Measurements from ENCODE around the gene ZNF567.
"Not testable (repeated sequence)": the region's sequence is repeated elsewhere in the genome, so short reads cannot be mapped to it uniquely, and the experiment has no call there.

ZNF567 gene

DNA sequence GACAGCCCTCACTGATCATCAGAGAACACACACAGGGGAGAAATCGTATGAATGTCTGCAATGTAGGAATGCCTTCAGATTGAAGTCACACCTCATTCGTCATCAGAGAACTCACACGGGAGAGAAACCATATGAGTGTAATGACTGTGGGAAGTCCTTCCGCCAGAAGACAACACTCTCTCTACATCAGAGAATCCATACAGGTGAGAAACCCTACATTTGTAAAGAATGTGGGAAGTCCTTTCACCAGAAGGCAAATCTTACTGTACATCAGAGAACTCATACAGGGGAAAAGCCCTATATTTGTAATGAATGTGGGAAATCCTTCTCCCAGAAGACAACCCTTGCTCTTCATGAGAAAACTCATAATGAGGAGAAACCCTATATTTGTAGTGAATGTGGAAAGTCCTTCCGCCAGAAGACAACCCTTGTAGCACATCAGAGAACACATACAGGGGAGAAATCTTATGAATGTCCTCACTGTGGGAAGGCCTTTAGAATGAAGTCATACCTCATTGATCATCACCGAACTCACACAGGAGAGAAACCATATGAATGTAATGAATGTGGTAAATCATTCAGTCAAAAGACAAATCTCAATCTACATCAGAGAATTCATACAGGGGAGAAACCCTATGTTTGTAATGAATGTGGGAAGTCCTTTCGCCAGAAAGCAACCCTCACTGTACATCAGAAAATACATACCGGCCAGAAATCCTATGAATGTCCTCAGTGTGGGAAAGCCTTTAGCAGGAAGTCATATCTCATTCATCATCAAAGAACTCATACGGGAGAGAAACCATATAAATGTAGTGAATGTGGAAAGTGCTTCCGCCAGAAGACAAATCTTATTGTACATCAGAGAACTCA is 32.5 kb downstream of the ZNF567 start:
- Mint-ChIP-seq H3K27ac (no peak overlapping the region), H3K4me3 (no peak overlapping the region), H3K36me3 (peaks cover 58% of the 10 kb centered on the region), H3K4me1 (no peaks in the 10 kb centered on the region), H3K27me3 (no peaks in the 10 kb centered on the region), H3K9me3 (peaks cover 16% of the 10 kb centered on the region)
- ATAC-seq (ENCODE audit: low read depth) = no peak
- DNase-seq (ENCODE audit: low spot score in 2 of 2) = no peak

DNA sequence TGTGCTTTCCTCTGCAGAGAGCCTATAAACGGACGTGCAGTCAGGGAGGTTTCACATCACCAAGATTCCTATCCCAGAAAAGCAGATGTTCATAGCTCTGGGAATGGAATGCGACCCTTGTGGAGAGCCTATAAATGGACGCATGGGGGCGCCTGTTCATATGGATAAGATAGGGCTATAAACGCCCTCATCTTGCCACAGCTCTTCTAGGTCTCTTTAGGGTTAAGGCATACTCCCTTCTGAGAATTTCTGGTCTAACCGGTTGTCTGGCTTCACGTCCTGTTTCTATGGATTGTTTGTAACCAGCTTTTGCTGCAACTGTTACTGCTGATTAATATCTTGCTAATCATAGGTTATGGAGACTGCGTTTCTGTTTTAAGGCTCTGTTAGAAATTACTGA is 48.8 kb downstream of the ZNF567 start:
- H3K27me3 Mint-ChIP-seq; H3K4me3 Mint-ChIP-seq; H3K27ac Mint-ChIP-seq; H3K4me1 Mint-ChIP-seq; ATAC-seq (ENCODE audit: low read depth); DNase-seq (ENCODE audit: low spot score in 2 of 2): not testable (repeated sequence)
- Mint-ChIP-seq H3K9me3 (peaks cover 42% of the 10 kb centered on the region), H3K36me3 (peaks cover 60% of the 10 kb centered on the region)

DNA sequence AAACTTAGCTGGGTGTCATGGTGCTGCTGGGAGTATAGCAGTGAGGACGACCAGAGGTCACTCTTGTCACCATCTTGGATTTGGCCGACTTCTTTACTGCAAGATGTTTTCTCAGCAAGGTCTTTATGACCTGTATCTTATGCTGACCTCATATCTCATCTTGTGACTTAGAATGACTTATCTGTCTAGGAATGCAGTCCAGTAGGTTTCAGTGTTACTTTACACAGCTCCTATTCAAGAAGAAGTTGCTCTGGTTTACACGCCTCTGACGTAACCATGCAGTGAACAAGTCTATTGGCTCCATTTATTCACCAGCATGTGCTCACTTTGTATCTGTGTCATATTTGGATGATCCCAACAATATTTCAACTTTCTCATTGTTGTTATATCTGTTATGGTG is 58.5 kb downstream of the ZNF567 start:
- H3K27ac Mint-ChIP-seq = no peak overlapping the region
- peaks cover 55% of the 10 kb centered on the region for H3K36me3 Mint-ChIP-seq
- peaks cover 11% of the 10 kb centered on the region for H3K9me3 Mint-ChIP-seq
- H3K4me3 Mint-ChIP-seq = no peak overlapping the region
- DNase-seq (ENCODE audit: low spot score in 2 of 2) (no peak), ATAC-seq (ENCODE audit: low read depth) (no peak)
- no peaks in the 10 kb centered on the region for H3K4me1 Mint-ChIP-seq
- H3K27me3 Mint-ChIP-seq = no peaks in the 10 kb centered on the region

DNA sequence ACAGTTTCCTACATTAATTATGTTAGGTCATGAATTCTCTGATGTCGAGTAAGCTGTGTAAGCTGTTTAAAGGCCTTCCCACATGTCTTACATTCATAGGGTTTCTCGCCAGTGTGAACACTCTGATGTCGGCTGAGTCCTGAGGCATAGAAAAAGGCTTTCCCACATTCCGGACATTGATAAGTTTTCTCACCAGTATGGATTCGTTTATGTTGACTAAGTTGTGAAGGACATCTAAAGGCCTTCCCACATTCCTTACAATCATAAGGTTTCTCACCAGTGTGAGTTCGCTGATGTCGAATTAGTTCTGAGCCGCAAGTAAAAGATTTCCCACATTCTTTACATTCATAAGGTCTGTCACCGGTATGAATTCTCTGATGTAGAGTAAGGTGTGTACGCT is 60.3 kb downstream of the ZNF567 start:
- no peak overlapping the region for H3K27ac Mint-ChIP-seq
- H3K27me3 Mint-ChIP-seq = no peaks in the 10 kb centered on the region
- ATAC-seq (ENCODE audit: low read depth) = no peak
- peaks cover 60% of the 10 kb centered on the region for H3K36me3 Mint-ChIP-seq
- no peak for DNase-seq (ENCODE audit: low spot score in 2 of 2)
- no peaks in the 10 kb centered on the region for H3K4me1 Mint-ChIP-seq
- H3K9me3 Mint-ChIP-seq = peaks cover 14% of the 10 kb centered on the region
- H3K4me3 Mint-ChIP-seq = no peak overlapping the region

GRCh38 chr19:36748431-36749275 is 61.2 kb downstream of the ZNF567 start:
- H3K9me3 Mint-ChIP-seq = peaks cover 14% of the 10 kb centered on the region
- ATAC-seq (ENCODE audit: low read depth) (no peak), DNase-seq (ENCODE audit: low spot score in 2 of 2) (no peak)
- H3K27me3 Mint-ChIP-seq = no peaks in the 10 kb centered on the region
- H3K27ac Mint-ChIP-seq = no peak overlapping the region
- H3K36me3 Mint-ChIP-seq = peaks cover 65% of the 10 kb centered on the region
- H3K4me1 Mint-ChIP-seq = no peaks in the 10 kb centered on the region
- no peak overlapping the region for H3K4me3 Mint-ChIP-seq

GRCh38 chr19:36749613-36750012 is 62.2 kb downstream of the ZNF567 start:
- Mint-ChIP-seq H3K36me3 (peaks cover 67% of the 10 kb centered on the region), H3K9me3 (peaks cover 16% of the 10 kb centered on the region)
- not testable (repeated sequence) for H3K4me1 Mint-ChIP-seq; ATAC-seq (ENCODE audit: low read depth); H3K4me3 Mint-ChIP-seq; H3K27ac Mint-ChIP-seq; H3K27me3 Mint-ChIP-seq; DNase-seq (ENCODE audit: low spot score in 2 of 2)

DNA sequence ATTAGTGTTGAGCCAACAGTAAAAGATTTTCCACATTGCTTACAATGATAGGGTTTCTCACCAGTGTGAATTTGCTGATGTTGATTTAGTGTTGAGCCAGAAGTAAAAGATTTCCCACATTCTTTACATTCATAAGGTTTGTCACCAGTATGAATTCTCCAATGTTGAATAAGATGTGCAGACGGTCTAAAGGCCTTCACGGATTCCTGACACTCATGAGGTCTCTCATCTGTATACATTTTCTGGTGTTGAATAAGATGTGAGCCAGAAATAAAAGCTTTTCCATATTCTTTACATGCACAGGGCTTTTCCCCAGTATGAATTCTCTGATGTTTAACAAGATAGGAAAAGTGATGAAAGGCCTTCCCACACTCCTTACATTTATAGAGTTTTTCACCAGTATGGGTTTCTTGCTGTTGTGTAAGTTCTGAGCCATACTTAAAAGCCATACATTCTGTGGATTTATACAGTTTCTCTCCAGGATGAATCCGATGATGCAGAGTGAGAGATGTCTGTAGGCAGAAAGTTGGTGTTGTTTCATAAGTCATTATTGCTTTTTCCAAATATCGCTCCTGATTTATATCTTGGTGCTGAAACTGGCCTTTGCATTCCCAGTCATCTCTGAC is 62.8 kb downstream of the ZNF567 start:
- Mint-ChIP-seq H3K36me3 (peaks cover 69% of the 10 kb centered on the region), H3K4me1 (no peaks in the 10 kb centered on the region), H3K4me3 (no peak overlapping the region), H3K9me3 (peaks cover 16% of the 10 kb centered on the region), H3K27ac (no peak overlapping the region), H3K27me3 (no peaks in the 10 kb centered on the region)
- no peak for ATAC-seq (ENCODE audit: low read depth)
- no peak for DNase-seq (ENCODE audit: low spot score in 2 of 2)
